NCI-H345 (cell line): Measurements from ENCODE around the gene GON4L.
"Not testable (repeated sequence)": the region's sequence is repeated elsewhere in the genome, so short reads cannot be mapped to it uniquely, and the experiment has no call there.

ENCODE experiments used
- DNase-seq: peaks from one replicate; lab custom pipeline; 2025; lab: John Stamatoyannopoulos, UW

Gene GON4L

GRCh38 chr1:155813672-155814071, 43.3 kb downstream of the GON4L start:
- no peak for DNase-seq

GRCh38 chr1:155812878-155813277, 44.1 kb downstream of the GON4L start:
- no peak for DNase-seq

- no peak for DNase-seq
These were observed 47.9 kb downstream of the GON4L start for GRCh38 chr1:155809088-155809487.

GRCh38 chr1:155801149-155801548, 55.9 kb downstream of the GON4L start:
- no peak for DNase-seq

GRCh38 chr1:155795618-155796017, 61.4 kb downstream of the GON4L start:
- not testable (repeated sequence) for DNase-seq

- no peak for DNase-seq
These were observed 62.3 kb downstream of the GON4L start for GRCh38 chr1:155794605-155795245.

GRCh38 chr1:155793213-155793612, 63.8 kb downstream of the GON4L start:
- DNase-seq, result no peak

- DNase-seq, result no peak
These were observed 79.4 kb downstream of the GON4L start for GRCh38 chr1:155777582-155777981.

GRCh38 chr1:155776414-155776813, 80.6 kb downstream of the GON4L start:
- DNase-seq, result no peak

GRCh38 chr1:155773221-155773620, 83.8 kb downstream of the GON4L start:
- no peak for DNase-seq

- DNase-seq, result no peak
These were observed 87.8 kb downstream of the GON4L start for GRCh38 chr1:155769257-155769656.

GRCh38 chr1:155767399-155767989, 89.5 kb downstream of the GON4L start:
- DNase-seq, result not testable (repeated sequence)

- DNase-seq, result not testable (repeated sequence)
These were observed 93.0 kb downstream of the GON4L start for GRCh38 chr1:155763989-155764388.

- not testable (repeated sequence) for DNase-seq
These were observed 93.8 kb downstream of the GON4L start for GRCh38 chr1:155763090-155763815.

GRCh38 chr1:155761736-155762405, 95.1 kb downstream of the GON4L start:
- no peak for DNase-seq

GRCh38 chr1:155760751-155761475, 96.1 kb downstream of the GON4L start:
- no peak for DNase-seq

- no peak for DNase-seq
These were observed 96.9 kb downstream of the GON4L start for GRCh38 chr1:155759966-155760630.

GRCh38 chr1:155759017-155759416, 98.0 kb downstream of the GON4L start:
- not testable (repeated sequence) for DNase-seq

GRCh38 chr1:155748141-155748540, 108.9 kb downstream of the GON4L start:
- DNase-seq, result not testable (repeated sequence)

GRCh38 chr1:155747586-155747985, 109.4 kb downstream of the GON4L start:
- not testable (repeated sequence) for DNase-seq
